LNCAP (cell line): ENCODE data around the gene PPAT.

Experiments used
- TF ChIP-seq, protein P1 (sequence below): fragments of 450-650 bp; IDR thresholded peaks from 2 replicates; pipeline ENCODE4 v1.5.1; 2017; ENCODE audit warnings: mild to moderate bottlenecking

The PPAT gene

DNA sequence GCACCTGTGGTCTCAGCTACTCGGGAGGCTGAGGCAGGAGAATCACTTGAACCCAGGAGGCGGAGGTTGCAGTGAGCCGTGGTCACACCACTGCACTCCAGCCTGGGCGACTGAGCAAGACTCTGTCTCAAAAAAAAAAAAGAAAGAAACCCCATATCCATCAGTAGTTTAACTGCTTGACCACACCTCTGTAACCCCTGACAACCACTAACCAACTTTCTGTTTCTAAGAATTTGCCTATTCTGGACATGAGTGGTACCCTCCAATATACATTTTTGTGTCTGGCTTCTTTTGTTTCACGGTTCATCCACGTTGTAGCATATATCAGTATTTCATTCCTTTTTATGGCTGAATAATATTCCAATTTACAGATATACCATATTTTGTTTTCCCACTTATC is 9.1 kb downstream of the PPAT start:
- TF ChIP-seq, protein P1, sequence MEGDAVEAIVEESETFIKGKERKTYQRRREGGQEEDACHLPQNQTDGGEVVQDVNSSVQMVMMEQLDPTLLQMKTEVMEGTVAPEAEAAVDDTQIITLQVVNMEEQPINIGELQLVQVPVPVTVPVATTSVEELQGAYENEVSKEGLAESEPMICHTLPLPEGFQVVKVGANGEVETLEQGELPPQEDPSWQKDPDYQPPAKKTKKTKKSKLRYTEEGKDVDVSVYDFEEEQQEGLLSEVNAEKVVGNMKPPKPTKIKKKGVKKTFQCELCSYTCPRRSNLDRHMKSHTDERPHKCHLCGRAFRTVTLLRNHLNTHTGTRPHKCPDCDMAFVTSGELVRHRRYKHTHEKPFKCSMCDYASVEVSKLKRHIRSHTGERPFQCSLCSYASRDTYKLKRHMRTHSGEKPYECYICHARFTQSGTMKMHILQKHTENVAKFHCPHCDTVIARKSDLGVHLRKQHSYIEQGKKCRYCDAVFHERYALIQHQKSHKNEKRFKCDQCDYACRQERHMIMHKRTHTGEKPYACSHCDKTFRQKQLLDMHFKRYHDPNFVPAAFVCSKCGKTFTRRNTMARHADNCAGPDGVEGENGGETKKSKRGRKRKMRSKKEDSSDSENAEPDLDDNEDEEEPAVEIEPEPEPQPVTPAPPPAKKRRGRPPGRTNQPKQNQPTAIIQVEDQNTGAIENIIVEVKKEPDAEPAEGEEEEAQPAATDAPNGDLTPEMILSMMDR = no peak

DNA sequence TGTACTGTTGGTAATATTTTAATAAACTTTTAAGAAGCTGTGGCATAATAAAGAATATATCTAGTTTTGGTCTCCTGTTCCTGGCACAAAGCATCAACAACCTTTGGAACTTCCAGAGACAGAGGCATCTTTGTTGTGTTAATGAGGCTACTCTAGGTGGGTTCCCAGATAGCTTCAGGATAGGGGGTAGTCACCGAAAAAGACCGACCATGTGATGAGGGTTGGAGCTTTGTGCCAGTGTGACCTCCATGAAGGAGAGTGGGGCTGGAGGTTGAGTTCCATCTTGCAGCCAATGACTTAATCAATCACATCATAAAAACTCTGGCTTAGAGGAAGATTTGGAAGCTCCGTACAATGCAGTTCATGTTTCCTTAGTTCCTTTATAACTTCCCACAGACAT is 9.9 kb downstream of the PPAT start:
- TF ChIP-seq, protein P1 = no peak

DNA sequence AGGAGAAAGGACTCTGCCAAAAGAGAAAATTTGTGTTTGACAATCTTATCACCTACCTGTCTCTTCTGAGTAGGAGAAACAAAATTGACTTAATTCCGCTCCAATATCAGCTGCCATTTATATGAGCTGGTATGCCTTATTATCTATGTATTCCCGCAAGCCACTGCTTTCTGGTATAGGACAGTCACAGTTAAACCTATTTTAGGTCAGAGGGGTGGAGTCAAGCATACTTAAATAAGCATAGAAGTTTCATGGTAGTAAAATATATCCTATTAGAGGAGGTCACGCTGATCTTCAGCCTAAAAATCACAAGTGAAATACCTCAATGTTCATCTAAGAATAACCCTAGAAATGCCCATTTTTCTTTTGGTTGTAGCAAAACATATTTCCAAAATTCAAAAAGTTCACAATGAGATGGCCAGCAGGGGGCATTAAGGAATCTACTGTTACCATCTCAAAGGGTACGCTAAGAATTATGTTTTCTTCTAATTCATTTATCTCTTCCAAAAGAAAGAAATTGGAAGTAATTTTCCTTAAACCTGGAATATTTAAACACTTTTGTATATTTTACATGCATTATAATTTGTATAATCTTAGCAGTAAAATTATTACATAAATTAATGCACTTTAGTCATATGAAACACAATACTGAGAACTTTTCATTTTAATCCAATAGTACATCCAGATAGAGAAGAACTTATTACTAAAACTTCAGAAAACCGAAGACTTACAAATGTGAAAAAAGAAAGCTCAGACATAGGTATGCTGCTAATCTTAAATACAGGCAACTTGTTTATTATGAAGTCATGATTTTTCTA is 10.5 kb downstream of the PPAT start:
- TF ChIP-seq, protein P1 = peak; percentile 67

DNA sequence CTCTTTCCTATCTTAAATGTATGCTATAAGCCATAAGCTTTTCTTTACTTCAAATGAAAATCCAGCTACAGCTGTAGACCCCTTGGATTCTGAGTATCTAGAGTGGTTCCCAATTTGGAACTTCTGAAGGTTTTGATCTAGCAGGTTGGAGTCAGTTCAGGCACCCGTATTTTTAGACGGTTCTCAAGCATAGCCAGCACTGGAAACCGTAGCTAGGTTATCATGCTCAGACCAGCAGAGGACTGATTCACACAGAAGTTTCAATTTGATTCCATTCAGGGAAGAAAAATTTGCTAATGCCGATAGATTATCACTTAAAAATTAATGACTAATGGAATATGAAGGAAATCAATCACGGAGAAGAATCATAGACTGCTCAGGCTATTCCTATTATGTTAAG is 11.2 kb downstream of the PPAT start:
- TF ChIP-seq, protein P1 = no peak

DNA sequence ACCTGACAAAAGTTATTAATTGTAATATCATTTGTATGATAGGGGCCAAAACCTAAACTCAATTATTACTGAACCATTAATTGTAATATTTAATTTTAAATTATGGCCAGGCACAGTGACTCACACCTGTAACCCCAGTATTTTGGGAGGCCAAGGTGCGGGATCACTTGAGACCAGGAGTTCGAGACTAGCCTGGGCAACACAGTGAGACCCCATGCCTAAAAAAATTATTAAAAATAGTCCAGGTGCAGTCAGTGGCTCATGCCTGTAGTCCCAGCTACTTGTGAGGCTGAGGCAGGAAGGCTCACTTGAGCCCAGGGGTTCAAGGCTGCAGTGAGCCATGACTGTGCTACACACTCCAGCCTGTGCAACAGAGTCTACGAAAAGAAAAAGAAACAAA is 18.0 kb downstream of the PPAT start:
- TF ChIP-seq, protein P1 = no peak

DNA sequence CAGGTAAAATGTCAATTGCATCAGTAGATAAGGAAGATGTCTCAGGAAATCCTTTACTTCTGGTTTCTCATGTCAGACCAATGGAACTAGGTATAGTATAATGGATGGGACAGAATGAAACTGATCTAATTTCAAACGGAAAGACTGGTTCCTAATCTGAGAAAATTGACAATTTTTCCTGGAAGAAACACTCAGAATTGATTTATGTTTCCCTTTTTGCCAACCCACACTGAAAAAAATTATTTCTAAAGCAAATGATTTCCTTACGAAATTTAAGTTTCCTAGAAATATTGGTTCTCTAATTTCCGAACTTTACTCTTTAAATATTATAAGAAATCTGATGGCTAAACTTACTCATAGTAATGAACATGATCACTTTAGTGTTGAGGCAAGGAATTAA is 19.1 kb downstream of the PPAT start:
- TF ChIP-seq, protein P1 = no peak

DNA sequence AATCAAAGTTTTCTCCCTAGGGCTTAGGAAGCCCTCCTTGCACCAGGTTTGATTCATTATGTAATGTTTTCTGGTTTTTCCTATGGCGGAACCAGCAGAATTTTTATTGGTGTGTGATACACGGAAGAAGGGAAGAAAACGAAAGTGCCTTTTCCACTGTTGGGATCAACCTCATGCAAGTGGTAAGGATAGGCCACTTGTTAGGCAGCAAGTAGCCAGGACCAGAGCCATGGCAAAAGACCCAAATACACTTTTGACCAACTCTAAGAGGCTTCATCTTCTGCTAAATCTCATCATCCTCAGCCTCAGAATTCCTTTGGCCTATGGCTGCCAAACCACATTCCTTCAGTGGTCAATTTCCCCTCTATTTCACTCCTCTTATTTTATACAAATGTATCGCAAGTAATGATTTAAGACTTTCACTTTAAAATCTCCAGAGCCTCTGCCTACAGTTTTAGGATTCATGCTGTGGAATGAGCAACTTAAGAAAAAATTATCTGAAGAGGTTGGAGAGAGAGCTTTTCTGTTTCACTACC is 21.2 kb downstream of the PPAT start:
- TF ChIP-seq, protein P1 = no peak
